ENCODE measurements around the gene SGO2. TPM values are rescaled to one million over a fixed set of nuclear protein-coding genes. Genes with fewer than 3 reads are reported as not detected.
A peak's percentile ranks its signal among the peaks of the same experiment; 100 is the strongest.

Gene SGO2
- total RNA-seq, 1 donor from 2014 or later: 1.7 TPM

DNA sequence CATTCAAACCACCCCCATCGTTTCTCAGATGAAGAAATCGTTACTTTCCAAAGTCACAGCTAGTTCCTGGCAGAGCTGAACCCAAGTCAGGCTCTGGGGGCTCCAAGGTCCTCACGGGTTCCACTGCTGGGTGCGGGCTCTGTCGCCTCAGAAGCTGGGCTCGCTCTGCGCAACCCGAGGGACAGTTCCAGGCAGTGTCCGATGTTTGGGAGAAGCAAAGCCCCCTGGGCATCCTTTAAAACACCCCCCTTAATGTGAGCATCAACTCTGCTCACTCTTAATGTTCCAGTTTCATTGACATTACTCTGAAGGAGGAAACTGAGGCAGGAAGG is 60.6 kb downstream of the SGO2 start:
- no peak for TF ChIP-seq POLR2A (IDR thresholded peaks at IDR 0.05)
- TF ChIP-seq, protein P1, sequence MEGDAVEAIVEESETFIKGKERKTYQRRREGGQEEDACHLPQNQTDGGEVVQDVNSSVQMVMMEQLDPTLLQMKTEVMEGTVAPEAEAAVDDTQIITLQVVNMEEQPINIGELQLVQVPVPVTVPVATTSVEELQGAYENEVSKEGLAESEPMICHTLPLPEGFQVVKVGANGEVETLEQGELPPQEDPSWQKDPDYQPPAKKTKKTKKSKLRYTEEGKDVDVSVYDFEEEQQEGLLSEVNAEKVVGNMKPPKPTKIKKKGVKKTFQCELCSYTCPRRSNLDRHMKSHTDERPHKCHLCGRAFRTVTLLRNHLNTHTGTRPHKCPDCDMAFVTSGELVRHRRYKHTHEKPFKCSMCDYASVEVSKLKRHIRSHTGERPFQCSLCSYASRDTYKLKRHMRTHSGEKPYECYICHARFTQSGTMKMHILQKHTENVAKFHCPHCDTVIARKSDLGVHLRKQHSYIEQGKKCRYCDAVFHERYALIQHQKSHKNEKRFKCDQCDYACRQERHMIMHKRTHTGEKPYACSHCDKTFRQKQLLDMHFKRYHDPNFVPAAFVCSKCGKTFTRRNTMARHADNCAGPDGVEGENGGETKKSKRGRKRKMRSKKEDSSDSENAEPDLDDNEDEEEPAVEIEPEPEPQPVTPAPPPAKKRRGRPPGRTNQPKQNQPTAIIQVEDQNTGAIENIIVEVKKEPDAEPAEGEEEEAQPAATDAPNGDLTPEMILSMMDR (IDR thresholded peaks at IDR 0.05): no peak
- no peak for TF ChIP-seq POLR2AphosphoS5 (IDR thresholded peaks at IDR 0.05; ENCODE audit: insufficient read depth in 1 of 2, low read depth in 1 of 2)
- Histone ChIP-seq H3K9me3 (no peaks in the 10 kb centered on the region), H3K4me1 (no peaks in the 10 kb centered on the region), H3K4me3 (peak overlapping the region; percentile 66 to 70), H3K27me3 (no peaks in the 10 kb centered on the region), H3K27ac (peak overlapping the region; percentile 84), H3K36me3 (no peaks in the 10 kb centered on the region)
- DNase-seq (ENCODE audit: extremely low spot score in 2 of 2): no peak
- intact Hi-C loops (cut with DNase I): no loop called here

DNA sequence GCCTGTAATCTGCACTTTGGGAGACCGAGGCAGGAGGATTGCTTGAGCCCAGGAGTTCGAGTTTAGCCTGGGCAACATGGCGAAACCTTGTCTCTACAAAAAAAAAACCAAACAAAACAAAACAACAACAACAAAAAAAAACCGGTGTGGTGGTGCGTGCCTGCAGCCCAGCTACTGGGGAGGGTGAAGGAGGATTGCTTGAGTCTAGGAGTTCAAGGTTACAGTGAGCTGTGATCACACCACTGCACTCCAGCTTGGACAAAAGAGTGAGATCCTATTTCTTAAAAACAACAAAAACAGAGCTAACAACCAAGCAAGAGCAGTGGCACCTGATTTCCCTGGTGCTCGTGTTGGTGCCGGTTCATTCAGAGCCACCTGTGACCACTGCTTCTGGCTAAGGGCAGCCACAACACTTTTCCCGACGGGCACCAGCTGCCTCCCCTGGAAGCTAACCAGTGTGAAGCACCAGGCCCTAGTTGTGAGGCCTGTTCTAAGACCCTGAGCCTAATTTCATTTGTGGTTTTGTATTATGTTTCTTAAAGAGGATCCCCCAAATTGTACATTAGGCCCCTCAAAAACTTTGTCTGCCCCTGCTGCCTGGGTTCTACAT is 61.1 kb downstream of the SGO2 start:
- no peak overlapping the region for H3K27ac ChIP-seq
- H3K9me3 ChIP-seq: no peaks in the 10 kb centered on the region
- no peaks in the 10 kb centered on the region for H3K4me1 ChIP-seq
- intact Hi-C loops (cut with DNase I): no loop called here
- no peaks in the 10 kb centered on the region for H3K27me3 ChIP-seq
- H3K36me3 ChIP-seq: no peaks in the 10 kb centered on the region
- H3K4me3 ChIP-seq: peak overlapping the region; percentile 66 to 70
- no peak for TF ChIP-seq POLR2AphosphoS5 (IDR thresholded peaks at IDR 0.05; ENCODE audit: insufficient read depth in 1 of 2, low read depth in 1 of 2)
- TF ChIP-seq, protein P1 (IDR thresholded peaks at IDR 0.05): no peak
- no peak for TF ChIP-seq POLR2A (IDR thresholded peaks at IDR 0.05)
- no peak for DNase-seq (ENCODE audit: extremely low spot score in 2 of 2)

DNA sequence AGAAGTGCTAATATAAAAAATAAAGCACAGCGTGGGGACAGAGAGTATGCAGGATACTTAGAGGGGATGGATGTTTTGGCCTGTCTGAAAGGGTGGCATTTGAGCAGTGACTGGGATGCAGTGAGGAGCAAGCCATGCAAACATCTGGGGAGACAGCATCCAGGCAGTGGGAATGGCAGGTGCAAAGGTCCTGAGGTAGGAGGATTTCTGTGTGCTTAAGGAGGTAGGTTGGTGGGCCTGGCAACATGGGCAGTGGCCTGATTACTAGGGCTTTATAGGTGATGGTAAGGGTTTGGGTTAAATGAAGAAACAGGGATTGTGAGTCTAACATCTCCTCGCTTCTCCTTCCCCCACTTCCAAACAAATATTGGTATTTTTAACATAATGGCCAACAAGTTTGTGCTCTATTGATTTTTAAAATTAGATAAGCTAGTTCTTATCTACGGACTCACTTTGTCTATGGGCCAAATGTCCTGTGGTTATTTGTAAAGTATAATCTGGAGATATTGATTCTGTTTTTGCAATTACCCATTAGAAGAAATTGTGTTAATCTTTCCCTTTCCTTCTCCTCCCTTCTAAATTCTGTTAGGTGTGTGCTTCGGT is 62.2 kb downstream of the SGO2 start:
- H3K27ac ChIP-seq: no peak overlapping the region
- intact Hi-C loops (cut with DNase I): no loop called here
- no peaks in the 10 kb centered on the region for H3K4me1 ChIP-seq
- no peak for DNase-seq (ENCODE audit: extremely low spot score in 2 of 2)
- TF ChIP-seq POLR2AphosphoS5 (IDR thresholded peaks at IDR 0.05; ENCODE audit: insufficient read depth in 1 of 2, low read depth in 1 of 2) (no peak), POLR2A (IDR thresholded peaks at IDR 0.05) (no peak)
- TF ChIP-seq, protein P1 (IDR thresholded peaks at IDR 0.05): no peak
- H3K27me3 ChIP-seq: no peaks in the 10 kb centered on the region
- no peaks in the 10 kb centered on the region for H3K36me3 ChIP-seq
- no peaks in the 10 kb centered on the region for H3K9me3 ChIP-seq
- H3K4me3 ChIP-seq: no peak overlapping the region

DNA sequence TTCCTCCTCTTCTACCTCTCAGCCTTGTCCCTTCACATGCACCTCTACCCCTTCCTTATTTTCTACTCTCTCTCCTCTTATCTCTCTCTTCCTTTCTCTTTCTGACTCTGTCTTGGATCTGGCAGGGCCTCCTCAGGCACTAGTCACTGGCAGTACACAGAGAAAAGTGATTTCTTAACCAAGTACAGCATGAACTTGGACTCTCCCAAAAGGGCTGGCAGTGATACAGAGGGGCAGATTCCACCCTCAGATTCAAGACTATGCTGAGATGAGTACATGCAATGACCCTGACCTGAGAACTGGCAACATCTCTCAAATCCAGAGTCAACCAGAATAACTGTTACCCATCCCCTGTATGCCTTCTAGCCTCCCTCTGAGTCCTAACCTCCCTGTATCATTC is 64.1 kb downstream of the SGO2 start:
- no peaks in the 10 kb centered on the region for H3K27me3 ChIP-seq
- H3K4me1 ChIP-seq: no peaks in the 10 kb centered on the region
- no peaks in the 10 kb centered on the region for H3K9me3 ChIP-seq
- TF ChIP-seq, protein P1 (IDR thresholded peaks at IDR 0.05): no peak
- H3K27ac ChIP-seq: no peak overlapping the region
- H3K4me3 ChIP-seq: no peak overlapping the region
- no peaks in the 10 kb centered on the region for H3K36me3 ChIP-seq
- intact Hi-C loops (cut with DNase I): no loop called here
- no peak for DNase-seq (ENCODE audit: extremely low spot score in 2 of 2)

DNA sequence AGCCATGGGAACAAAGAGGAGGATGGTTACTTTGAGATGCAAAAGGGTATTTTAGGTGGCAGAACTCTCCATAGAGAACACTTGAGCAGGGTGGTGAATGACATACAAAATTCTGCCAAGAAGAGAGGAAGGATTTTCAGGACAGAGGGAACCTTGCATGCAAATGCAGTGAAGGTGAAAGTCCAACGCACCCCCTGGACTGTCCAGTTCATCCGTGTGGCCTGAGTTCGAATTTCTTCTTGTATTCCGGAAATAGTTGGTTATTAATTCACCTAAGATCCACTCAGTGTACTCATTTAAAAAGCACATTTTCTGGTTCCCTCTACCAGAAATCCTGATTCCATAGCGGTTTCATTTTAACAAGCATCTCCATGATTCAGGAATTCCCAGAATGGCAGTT is 65.3 kb downstream of the SGO2 start:
- Histone ChIP-seq H3K27me3 (no peaks in the 10 kb centered on the region), H3K4me3 (no peak overlapping the region), H3K36me3 (no peaks in the 10 kb centered on the region), H3K4me1 (no peaks in the 10 kb centered on the region), H3K27ac (no peak overlapping the region), H3K9me3 (no peaks in the 10 kb centered on the region)
- TF ChIP-seq POLR2AphosphoS5 (IDR thresholded peaks at IDR 0.05; ENCODE audit: insufficient read depth in 1 of 2, low read depth in 1 of 2) (no peak), POLR2A (IDR thresholded peaks at IDR 0.05) (no peak)
- TF ChIP-seq, protein P1 (IDR thresholded peaks at IDR 0.05): no peak
- intact Hi-C loops (cut with DNase I): no loop called here
- no peak for DNase-seq (ENCODE audit: extremely low spot score in 2 of 2)
